C4-2B (cell line): ENCODE measurements around the gene WASF2.

Source experiments
- CTCF ChIP-seq: fragments of 450-650 bp; conservative IDR thresholded peaks from 2 replicates; pipeline ENCODE4 v1.5.1; 2017; ENCODE audit warnings: mild to moderate bottlenecking
- ZFX ChIP-seq: fragments of 450-650 bp; IDR thresholded peaks from 2 replicates; pipeline ENCODE4 v1.6.1; 2017

GRCh38 chr1:27504588-27505419, 14.8 kb upstream of the WASF2 start:
- no peak for TF ChIP-seq CTCF
- TF ChIP-seq ZFX = no peak
